Stimulated activated naive B cell treated with anti-CD40 and anti-IgM and Interleukin-4, amounts not matched to agents 10 μg/mL and 1 μg/mL and 100 μg/mL, for 72 hours (primary cell): ENCODE measurements around the gene KAZALD1.
A peak's percentile ranks its signal among the peaks of the same experiment; 100 is the strongest.

Experiments
- ATAC-seq, 2 donors: fragments of 150-1000 bp; cut with Tn5 transposase; replicated peaks; 2 replicates each; pipeline ENCODE4 v1.10.0; 2021; ENCODE audit warnings: moderate library complexity in 1 of 2
- DNase-seq: peaks from one replicate; pipeline ENCODE4 v3.0.0; 2021
- H3K27ac Mint-ChIP-seq: one replicate; pipeline ENCODE4 v1.8.0; 2022; ENCODE audit warnings: mild to moderate bottlenecking, mixed read lengths
- H3K27me3 Mint-ChIP-seq, 2 donors: one replicate each; pipeline ENCODE4 v1.8.0; 2022; ENCODE audit warnings: mixed read lengths in 2 of 2
- H3K36me3 Mint-ChIP-seq, 2 donors: one replicate each; pipeline ENCODE4 v1.8.0; 2022; ENCODE audit warnings: mixed read lengths in 2 of 2, mild to moderate bottlenecking in 1 of 2
- H3K4me1 Mint-ChIP-seq, 2 donors: one replicate each; pipeline ENCODE4 v1.8.0; 2022; ENCODE audit warnings: mixed read lengths in 2 of 2, mild to moderate bottlenecking in 1 of 2
- H3K4me3 Mint-ChIP-seq, 2 donors: one replicate each; pipeline ENCODE4 v1.8.0; 2022; ENCODE audit warnings: mild to moderate bottlenecking in 2 of 2, mixed read lengths in 2 of 2, moderate library complexity in 1 of 2
- H3K9me3 Mint-ChIP-seq, 2 donors: one replicate each; pipeline ENCODE4 v1.8.0; 2022; ENCODE audit warnings: mixed read lengths in 2 of 2, mild to moderate bottlenecking in 1 of 2

Gene KAZALD1

GRCh38 chr10:101035314-101035713 is 26.5 kb upstream of the KAZALD1 start:
- Mint-ChIP-seq H3K4me3 (no peak overlapping the region), H3K9me3 (no peaks in the 10 kb centered on the region), H3K36me3 (peaks cover 3 to 17% of the 10 kb centered on the region in 2 donors), H3K27ac (no peak overlapping the region), H3K4me1 (peaks cover 19 to 27% of the 10 kb centered on the region in 2 donors), H3K27me3 (no peaks in the 10 kb centered on the region)
- DNase-seq (no peak), ATAC-seq (no peak)

DNA sequence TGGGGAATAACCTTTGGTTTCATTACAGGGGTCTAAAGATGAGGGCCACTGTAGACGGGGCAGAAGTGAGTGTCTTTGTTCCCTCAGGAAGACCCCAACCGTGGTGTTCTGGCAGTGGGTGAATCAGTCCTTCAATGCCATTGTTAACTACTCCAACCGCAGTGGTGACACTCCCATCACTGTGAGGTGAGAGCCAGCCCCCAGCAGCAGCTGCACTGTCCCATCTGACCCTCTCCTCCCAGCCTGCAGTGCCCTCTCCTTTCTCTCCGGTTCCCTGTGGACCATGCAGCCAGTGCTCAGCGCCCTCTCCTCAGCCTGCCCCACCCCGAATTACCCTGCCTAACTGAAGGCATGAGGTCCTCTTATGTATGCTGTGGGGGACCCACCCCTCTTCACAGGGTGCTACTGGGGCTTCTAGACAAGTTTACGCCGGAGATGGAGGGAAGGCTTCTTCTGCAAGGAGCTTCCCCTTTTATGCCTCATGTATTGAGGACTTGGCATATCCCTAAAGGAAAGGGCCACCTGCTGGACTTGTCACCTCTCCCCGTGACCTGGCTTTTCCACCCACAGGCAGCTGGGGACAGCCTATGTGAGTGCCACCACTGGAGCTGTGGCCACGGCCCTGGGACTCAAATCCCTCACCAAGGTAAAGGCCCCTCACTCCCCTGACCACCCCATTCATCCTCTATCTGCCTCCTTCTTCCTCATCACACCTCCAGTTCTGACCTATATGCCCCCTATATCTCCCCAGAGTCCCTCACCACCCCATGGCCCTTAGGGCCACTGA is 25.7 kb upstream of the KAZALD1 start:
- ATAC-seq = no peak

GRCh38 chr10:101036726-101037125 is 25.1 kb upstream of the KAZALD1 start:
- Mint-ChIP-seq H3K9me3 (no peaks in the 10 kb centered on the region), H3K27me3 (no peaks in the 10 kb centered on the region), H3K27ac (no peak overlapping the region), H3K36me3 (peaks cover 3 to 17% of the 10 kb centered on the region in 2 donors), H3K4me3 (no peak overlapping the region), H3K4me1 (peaks cover 12 to 22% of the 10 kb centered on the region in 2 donors)
- DNase-seq = no peak
- ATAC-seq = no peak

More for the DNA sequence above, 25.7 kb upstream of the KAZALD1 start:
- Mint-ChIP-seq H3K9me3 (no peaks in the 10 kb centered on the region), H3K4me1 (peaks cover 17 to 22% of the 10 kb centered on the region in 2 donors), H3K27me3 (no peaks in the 10 kb centered on the region), H3K36me3 (peaks cover 3 to 17% of the 10 kb centered on the region in 2 donors), H3K4me3 (no peak overlapping the region), H3K27ac (no peak overlapping the region)
- no peak for DNase-seq

DNA sequence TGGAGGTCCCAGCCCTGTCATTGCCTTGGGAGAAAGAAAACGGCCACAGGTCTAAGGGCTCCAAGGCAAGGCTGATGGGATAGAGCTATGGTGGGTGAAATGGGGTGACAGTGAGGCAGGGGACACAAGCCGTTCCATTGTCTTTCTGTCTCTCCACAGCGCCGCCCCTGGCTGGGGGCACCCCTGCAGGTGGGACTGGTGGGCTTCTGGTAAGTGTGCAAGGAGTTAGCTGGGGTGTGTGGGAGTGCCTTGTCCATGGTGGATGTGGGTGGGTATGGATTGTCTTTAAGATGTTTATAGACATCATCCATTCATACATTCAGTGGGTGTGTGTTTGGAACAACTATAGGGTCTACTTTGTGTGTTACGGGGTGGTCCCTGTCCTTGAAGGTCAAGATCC is 23.3 kb upstream of the KAZALD1 start:
- Mint-ChIP-seq H3K27ac (no peak overlapping the region), H3K4me1 (peaks cover 11 to 25% of the 10 kb centered on the region in 2 donors), H3K36me3 (peaks cover 3 to 17% of the 10 kb centered on the region in 2 donors), H3K4me3 (no peak overlapping the region), H3K9me3 (no peaks in the 10 kb centered on the region), H3K27me3 (no peaks in the 10 kb centered on the region)
- no peak for ATAC-seq
- no peak for DNase-seq

GRCh38 chr10:101040061-101040460 is 21.7 kb upstream of the KAZALD1 start:
- Mint-ChIP-seq H3K9me3 (no peaks in the 10 kb centered on the region), H3K27ac (no peak overlapping the region), H3K27me3 (no peaks in the 10 kb centered on the region), H3K4me1 (peaks cover 14 to 26% of the 10 kb centered on the region in 2 donors), H3K4me3 (no peak overlapping the region), H3K36me3 (peaks cover 3 to 17% of the 10 kb centered on the region in 2 donors)
- ATAC-seq = no peak
- no peak for DNase-seq

DNA sequence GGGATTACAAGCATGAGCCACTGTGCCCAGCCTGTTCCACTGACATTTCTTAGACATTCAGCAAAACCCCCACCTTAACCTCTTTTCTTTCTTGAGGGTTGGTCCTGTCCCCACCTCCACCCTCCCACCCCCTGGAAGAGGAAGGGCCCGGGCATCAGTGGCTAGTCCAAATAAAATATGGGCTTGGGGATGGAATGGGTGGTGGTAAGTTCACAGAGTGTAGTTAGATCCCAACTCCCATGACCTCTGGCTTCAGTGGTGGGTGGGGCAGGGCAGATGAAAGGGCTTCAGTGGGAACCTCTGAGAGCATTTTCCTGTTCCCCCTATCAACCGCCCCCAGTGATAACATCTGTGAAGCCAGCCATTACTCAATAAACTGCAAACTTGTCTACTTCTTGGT is 20.9 kb upstream of the KAZALD1 start:
- no peak for DNase-seq
- H3K36me3 Mint-ChIP-seq = peaks cover 3 to 17% of the 10 kb centered on the region in 2 donors
- H3K9me3 Mint-ChIP-seq = no peaks in the 10 kb centered on the region
- H3K27ac Mint-ChIP-seq = peak overlapping the region; percentile 43
- no peak overlapping the region for H3K4me3 Mint-ChIP-seq
- no peak for ATAC-seq
- H3K4me1 Mint-ChIP-seq = peaks cover 14 to 26% of the 10 kb centered on the region in 2 donors
- H3K27me3 Mint-ChIP-seq = no peaks in the 10 kb centered on the region

- ATAC-seq (peak; percentile 80 to 81), DNase-seq (peak; percentile 62)
- Mint-ChIP-seq H3K4me1 (peaks cover 14 to 26% of the 10 kb centered on the region in 2 donors), H3K4me3 (no peak overlapping the region), H3K36me3 (peaks cover 3 to 14% of the 10 kb centered on the region in 2 donors), H3K27me3 (peaks cover 3 to 4% of the 10 kb centered on the region in 2 donors), H3K27ac (peak overlapping the region; percentile 43), H3K9me3 (no peaks in the 10 kb centered on the region)
These were observed 20.5 kb upstream of the KAZALD1 start for GRCh38 chr10:101041252-101041761.

GRCh38 chr10:101042118-101042517 is 19.7 kb upstream of the KAZALD1 start:
- peaks cover 11 to 12% of the 10 kb centered on the region in 2 donors for H3K27me3 Mint-ChIP-seq
- no peak for DNase-seq
- H3K9me3 Mint-ChIP-seq = no peaks in the 10 kb centered on the region
- H3K27ac Mint-ChIP-seq = peak overlapping the region; percentile 96
- ATAC-seq = no peak
- peaks cover 14 to 26% of the 10 kb centered on the region in 2 donors for H3K4me1 Mint-ChIP-seq
- H3K36me3 Mint-ChIP-seq = peaks cover 3 to 10% of the 10 kb centered on the region in 2 donors
- peak overlapping the region; percentile 94 to 98 for H3K4me3 Mint-ChIP-seq

DNA sequence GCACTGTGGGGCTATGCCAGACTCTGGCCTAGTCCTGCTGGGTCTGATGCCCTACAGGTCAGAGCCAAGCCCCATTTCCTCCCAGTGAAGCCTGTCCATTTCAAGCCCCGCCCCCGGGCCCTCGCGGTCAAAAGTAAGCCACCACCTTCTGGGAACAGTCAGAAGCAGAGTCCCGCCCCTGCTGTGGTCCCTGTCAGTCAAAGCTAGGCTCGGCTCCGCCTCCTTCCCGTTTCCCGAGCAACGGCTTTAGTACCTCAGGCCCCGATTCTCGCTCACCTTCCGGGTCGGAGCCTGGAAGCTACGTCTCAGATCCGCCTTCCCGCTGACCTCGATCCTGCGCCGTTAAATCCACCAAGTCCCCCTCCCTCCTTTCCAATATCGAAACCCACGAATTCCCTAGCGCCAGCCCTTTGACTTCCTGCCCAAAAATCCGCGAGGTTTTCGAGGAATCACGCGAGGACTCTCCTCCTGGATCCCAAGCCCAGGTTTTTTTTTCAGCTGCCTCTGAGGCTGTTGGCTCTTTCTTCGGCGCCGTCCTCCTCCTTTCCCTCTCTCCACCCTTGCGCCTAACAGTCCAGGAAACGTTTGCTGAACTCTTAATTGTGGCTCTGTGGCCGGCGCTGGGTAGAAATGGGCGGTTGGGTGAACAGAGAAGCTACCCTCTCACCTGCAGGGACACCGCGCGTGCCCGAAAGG is 19.0 kb upstream of the KAZALD1 start:
- peak; percentile 97 for ATAC-seq
- DNase-seq = peak; percentile 88
- peaks cover 14 to 26% of the 10 kb centered on the region in 2 donors for H3K4me1 Mint-ChIP-seq
- peak overlapping the region; percentile 96 for H3K27ac Mint-ChIP-seq
- H3K27me3 Mint-ChIP-seq = peaks cover 18 to 19% of the 10 kb centered on the region in 2 donors
- H3K9me3 Mint-ChIP-seq = no peaks in the 10 kb centered on the region
- peak overlapping the region; percentile 94 to 98 for H3K4me3 Mint-ChIP-seq
- peaks cover 0 to 5% of the 10 kb centered on the region in 2 donors for H3K36me3 Mint-ChIP-seq

DNA sequence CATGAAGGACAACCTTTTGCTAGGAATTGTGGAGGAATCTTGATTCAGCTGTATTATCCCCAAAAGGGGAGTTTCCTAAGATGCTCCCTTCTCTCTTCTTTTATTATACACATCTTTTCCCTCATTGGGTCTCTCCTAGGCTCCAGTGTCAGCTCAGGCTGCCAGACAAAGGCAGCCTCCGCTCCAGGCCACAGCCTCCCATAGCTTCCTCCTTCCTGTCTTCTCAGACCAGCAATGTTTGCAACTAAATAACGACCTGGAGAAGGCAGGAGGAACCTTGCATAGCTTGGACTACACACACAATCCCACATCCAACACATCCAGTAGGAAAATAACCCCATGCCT is 18.5 kb upstream of the KAZALD1 start:
- Mint-ChIP-seq H3K9me3 (no peaks in the 10 kb centered on the region), H3K27me3 (peaks cover 23 to 24% of the 10 kb centered on the region in 2 donors), H3K27ac (peak overlapping the region; percentile 96), H3K4me1 (peaks cover 16 to 29% of the 10 kb centered on the region in 2 donors), H3K4me3 (peak overlapping the region; percentile 94 to 98), H3K36me3 (no peaks in the 10 kb centered on the region)
- ATAC-seq (no peak), DNase-seq (no peak)

DNA sequence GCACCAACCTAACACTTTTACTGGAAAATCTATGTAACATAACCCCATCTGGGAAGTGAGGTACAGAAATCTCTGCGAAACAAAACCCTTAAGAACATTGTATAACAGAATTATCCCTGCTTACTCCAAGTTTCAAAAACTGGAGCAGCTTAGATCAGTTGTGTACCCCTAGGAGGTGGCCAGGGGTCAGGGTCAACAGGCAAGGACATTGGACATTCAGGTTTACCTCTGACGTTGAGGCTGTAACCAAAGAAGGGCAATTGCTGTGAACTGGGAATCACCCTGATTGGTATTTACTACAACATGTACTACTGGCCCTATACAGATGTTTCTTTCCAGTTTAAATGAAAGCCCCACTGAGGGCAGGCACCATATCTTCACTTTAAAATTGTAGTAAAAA is 17.7 kb upstream of the KAZALD1 start:
- H3K27me3 Mint-ChIP-seq = peaks cover 31 to 32% of the 10 kb centered on the region in 2 donors

GRCh38 chr10:101046332-101047238 is 15.2 kb upstream of the KAZALD1 start:
- no peak for ATAC-seq
- peak overlapping the region; percentile 70 for H3K27ac Mint-ChIP-seq
- peaks cover 25 to 47% of the 10 kb centered on the region in 2 donors for H3K4me1 Mint-ChIP-seq
- peaks cover 51 to 53% of the 10 kb centered on the region in 2 donors for H3K27me3 Mint-ChIP-seq
- H3K9me3 Mint-ChIP-seq = no peaks in the 10 kb centered on the region
- no peak overlapping the region for H3K4me3 Mint-ChIP-seq
- no peak for DNase-seq
- H3K36me3 Mint-ChIP-seq = no peaks in the 10 kb centered on the region

More for the DNA sequence above, 17.7 kb upstream of the KAZALD1 start:
- no peak overlapping the region for H3K27ac Mint-ChIP-seq
- H3K9me3 Mint-ChIP-seq = no peaks in the 10 kb centered on the region
- H3K4me1 Mint-ChIP-seq = peaks cover 19 to 37% of the 10 kb centered on the region in 2 donors
- DNase-seq (no peak), ATAC-seq (no peak)
- no peaks in the 10 kb centered on the region for H3K36me3 Mint-ChIP-seq
- no peak overlapping the region for H3K4me3 Mint-ChIP-seq

DNA sequence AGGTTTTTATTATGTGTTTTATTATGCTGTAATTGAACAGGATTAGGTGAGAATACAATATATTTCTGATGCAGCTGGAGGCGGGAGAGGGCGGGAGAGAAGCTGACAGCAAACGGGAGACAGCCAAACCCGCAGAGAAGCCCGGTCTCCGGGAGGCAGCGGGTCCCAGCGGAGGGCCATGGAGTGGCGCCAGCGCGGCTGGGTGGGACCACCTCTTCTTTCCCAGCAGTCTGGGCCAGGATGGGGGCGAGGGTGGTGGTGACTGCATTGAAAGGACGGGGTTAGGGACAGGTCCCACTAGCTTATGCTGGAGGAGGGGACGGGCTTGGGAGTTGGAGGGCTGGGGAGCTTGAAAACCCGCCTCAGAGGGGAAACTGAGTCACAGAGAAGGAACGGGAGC is 14.5 kb upstream of the KAZALD1 start:
- DNase-seq = no peak
- ATAC-seq = no peak
- H3K27ac Mint-ChIP-seq = no peak overlapping the region
- peaks cover 22 to 43% of the 10 kb centered on the region in 2 donors for H3K4me1 Mint-ChIP-seq
- H3K4me3 Mint-ChIP-seq = no peak overlapping the region
- H3K27me3 Mint-ChIP-seq = peaks cover 51 to 53% of the 10 kb centered on the region in 2 donors
- no peaks in the 10 kb centered on the region for H3K9me3 Mint-ChIP-seq
- H3K36me3 Mint-ChIP-seq = no peaks in the 10 kb centered on the region
